Measurements from ENCODE around the gene ARFIP2.

Gene ARFIP2

DNA sequence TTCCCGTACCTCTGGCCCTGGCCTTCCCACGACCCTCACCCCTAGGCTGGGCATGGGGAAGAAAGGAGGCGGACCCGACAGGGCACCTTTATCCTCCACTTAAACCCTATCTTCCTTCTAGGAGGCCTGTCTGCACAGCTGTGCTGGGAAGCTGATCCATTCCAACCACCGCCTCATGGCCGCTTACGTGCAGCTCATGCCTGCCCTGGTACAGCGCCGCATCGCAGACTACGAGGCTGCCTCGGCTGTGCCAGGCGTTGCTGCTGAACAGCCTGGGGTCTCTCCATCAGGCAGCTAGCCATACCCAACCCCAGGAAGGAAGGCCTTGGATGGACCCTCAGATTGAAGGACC is 769 bp upstream of the ARFIP2 start:
- no peak for DNase-seq (ENCODE audit: low spot score)

DNA sequence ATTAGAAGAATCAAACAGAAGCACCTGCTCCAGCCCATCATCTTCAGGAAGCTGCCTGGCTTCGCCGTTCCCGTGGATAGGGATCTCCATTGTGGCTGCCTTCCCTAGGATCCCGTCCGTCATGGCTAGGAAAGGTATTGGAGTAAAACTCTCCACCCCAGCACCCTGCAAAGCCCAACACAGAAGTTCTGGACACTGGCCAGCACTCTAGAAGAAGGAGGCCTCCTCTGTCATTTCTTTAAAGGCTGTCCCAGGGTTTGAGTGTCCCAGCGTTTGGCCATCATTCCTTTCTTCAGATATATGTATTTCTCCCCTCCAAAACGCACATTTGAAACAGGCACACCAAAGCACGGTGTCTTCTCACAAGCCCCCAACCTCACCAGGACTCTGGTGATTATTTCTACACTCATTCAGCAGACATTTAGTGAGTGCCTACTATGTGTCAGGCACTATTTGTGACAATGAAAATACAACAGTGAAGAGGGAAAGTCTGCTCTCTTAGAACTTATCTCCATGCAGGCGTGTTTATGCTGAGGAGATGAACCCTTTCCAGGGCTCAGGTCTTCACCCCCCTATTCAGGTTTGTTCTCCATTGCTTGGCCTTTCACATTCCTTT is 724 bp downstream of the ARFIP2 start:
- no peak for DNase-seq (ENCODE audit: low spot score)

DNA sequence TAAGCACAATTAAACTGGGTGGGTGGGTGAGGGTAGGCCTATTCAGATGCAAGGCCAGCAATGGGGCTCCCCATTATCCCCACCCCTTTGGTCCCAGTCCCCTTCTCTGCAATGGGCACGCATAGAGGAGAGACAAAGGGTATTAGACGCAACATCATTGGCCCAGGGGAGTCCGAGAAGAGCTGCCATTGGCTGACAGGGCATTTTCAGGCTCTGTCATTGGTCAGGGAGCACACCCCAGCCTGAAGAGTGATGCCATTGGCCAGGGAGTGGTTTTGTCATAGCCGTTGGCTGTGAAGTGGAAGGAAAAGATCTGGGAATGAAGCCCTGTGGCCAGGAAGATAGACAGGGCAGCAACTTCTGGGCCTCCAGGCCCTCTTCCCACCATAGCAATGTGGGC is 4.6 kb downstream of the ARFIP2 start:
- DNase-seq (ENCODE audit: low spot score), result no peak

DNA sequence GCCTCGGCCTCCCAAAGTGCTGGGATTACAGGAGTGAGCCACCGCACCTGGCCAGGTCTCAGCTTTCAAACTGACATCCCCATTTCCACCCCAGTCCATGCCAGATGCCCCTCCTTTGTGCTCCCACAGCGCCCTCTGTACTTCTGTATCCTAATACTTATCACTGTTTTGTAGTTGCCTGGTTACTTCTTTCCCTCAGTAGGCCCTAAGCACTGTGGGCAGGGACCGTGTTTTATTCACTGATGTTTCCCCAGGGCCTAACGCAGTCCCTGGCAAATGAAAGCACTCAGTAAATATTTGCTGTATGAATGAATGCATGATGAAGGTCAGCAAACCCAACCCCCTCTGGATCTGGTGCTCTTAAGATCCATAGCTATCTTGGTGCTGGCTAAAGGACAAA is 5.2 kb downstream of the ARFIP2 start:
- no peak for DNase-seq (ENCODE audit: low spot score)

DNA sequence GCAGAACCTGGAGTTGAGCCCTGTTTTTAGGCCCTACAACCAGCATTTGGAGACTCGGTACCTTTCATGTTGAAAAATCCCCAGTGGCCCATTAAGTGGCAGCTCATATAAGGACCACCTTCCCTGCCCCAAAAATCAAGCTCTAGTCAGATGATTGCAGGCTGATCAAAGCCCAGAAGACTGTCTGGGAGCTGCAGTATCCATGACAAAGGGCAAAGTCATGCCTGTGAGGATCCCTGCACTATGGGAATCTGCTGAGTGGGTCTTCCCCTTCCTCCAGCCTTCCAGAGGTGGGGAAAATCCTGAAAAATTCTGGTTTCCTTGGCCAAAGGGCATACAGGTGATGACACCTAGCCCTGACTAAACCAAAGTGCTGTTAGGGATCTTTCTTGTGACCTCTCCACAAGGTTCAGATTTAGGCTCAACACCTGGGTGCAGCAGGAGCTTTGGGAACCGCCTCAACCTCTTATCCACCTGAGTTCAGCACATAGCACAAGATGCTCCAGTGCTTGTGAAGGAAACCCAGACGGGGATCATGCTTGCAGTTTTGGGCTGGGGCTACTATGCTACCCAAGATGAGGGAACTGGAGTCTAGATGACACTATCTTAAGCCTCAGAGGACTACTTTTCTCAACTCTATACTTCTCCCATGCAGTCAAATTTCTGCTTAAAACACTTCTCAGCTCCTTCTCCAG is 6.2 kb downstream of the ARFIP2 start:
- DNase-seq (ENCODE audit: low spot score), result no peak

DNA sequence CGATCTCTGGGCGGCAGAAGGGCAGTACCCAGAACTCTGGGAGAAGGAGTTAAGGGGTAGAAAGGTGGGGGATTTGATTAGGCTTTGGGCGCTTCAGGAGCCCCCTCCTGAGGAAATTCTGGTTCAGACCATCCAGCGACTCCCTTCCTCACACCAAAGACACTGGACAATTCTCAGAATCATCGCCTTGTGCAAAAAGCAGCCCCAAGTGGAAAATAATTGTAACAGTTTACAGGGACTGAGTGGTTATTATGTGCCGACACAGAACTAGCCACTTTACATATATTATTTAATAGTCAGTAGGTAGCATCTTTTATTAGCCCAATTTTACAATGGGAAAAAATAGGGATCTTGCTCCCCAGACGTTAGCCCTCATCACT is 6.7 kb downstream of the ARFIP2 start:
- DNase-seq (ENCODE audit: low spot score), result no peak

DNA sequence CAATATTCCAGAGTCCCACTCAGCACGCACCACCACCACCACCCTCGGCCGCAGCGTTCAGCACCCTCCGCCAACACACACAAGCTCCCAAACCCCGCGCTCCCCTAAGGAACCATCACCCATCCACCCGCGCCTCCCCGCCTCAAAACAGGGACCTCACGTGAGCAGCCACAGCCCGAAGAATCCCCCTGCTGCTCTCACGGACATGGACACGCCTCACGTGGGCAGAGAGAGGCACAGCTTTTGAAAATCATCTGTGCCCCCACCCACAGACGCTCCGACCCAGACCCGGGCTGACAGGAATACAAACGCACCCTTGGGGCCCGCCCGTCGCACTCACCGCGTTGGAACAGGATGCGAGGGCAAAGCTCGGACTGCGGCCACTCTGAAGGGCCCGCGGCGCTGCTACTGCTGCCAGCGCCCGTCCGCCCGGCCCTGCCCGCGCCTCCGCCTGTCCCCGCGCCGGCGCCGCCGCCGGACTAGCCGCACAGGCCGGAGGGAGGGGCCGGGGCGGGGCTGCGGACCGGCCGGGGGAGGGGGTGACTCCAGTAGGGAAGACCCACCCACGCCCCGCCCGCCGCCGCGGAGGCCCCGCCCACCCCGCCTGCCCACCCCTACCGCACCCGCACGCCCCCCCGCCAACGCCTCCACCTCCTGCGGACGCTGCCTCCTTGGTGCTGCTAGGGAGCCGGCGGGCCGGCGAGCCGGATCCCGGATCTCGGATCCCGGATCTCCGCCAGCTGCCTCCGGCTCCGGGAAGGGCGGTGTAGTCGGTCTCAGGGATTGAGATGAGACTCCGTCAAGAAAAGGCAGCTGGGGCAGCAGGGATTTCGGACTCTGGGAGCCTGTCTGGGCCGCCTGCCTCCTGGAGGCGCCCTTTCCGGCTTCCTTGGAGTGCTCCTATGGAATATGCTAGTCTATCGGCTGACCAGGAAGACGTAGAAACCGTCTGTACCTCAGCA is 7.4 kb downstream of the ARFIP2 start, which contains the start of gene TRIM3:
TRIM3 (minus strand) TSS at position 491 of the 962 bp plus-strand sequence. CDS start 8,246 bp downstream, outside the sequence.
- peak; percentile 89 for DNase-seq (ENCODE audit: low spot score)

DNA sequence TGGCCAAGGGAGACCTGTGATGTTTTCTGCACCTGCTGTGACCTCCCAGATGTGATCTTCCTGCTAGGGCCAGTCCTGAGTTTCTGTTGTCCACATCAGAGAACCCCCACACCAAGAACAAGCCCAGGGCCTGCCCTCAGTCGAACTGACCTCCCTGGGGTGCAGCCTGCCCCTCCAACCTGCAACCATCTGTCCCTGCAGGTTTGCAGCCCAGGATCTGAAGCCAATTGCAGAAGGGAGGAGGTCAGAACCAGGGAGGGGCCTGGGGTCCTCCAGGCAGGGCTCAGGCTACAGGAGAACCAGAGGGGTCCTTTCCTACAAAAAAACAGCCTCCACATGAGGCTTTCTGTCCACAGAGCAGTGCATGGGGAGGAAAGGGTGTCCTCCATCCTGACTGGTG is 8.2 kb downstream of the ARFIP2 start:
- no peak for DNase-seq (ENCODE audit: low spot score)

DNA sequence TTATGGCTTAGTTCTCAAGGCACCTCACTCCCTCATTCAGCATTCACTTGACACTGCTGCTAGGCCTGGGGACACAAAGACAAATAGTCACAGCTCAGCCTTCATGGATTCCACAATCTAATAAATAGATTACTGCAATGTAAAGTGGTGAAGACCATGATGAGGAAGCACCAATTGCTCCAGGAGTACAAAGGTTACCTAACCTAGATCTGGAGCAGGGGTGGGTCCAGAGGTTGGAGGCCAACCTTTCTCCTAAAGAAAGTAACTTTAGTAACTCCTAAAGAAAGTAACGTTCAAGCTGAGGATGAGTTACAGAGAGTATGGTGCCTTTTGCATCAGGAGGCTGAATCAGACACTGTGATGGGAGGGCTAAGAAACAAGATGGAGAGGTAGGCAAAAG is 11.5 kb downstream of the ARFIP2 start:
- DNase-seq (ENCODE audit: low spot score), result no peak

DNA sequence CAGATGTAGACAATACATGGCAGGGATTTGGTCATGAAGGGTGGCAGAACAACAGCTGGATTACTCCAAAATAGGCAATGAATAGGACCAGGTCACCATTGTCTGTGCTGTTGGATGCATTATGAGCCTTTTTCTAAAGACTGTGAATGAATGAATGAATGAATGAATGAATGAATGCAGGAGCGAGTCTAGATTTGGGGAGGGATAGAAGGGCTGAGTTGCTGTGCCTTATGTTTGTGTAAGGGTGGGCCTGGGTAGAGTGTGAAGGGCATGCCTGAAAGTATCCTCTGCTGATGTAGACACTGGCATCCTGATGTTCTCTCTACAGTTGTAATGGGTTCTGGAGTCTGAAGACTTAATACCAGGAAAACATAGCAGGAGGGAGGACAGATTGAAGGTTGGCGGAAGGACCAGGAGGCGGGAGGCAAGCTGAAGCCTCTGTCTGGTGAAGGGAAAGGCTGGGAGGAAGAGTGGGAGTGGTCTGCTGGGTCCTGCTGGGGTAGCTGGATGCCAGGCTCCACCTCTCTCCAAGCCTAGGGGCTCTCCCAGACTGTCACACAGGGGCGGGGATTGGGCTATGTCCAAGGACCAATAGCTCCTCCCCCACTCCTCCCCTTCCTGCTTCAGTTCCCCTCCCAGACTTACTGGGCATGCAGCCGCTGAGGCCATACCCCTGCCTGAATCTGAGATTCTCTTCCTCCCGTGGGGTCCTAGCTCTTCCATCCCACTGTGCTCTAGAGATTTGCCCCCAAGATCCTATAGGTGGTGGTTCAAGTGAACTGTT is 12.2 kb downstream of the ARFIP2 start:
- peak; percentile 97 for DNase-seq (ENCODE audit: low spot score)

DNA sequence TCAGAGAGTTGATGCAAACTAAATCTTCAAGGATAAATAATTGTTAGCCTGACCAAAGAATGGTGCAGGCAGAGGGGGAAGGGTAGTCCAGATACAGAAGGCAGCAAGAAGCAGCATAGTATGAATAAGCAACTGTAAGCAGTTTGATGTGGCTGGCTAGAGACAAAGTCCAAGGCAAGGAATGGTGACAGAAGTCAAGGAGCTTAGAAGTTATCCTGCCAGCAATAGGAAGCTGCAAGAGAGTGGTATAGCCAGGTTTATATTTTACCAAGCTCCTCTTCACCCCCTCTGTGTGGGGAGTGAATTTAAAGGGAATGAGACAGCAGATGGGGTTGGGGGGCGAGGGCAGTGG is 22.1 kb downstream of the ARFIP2 start:
- no peak for DNase-seq (ENCODE audit: low spot score)

DNA sequence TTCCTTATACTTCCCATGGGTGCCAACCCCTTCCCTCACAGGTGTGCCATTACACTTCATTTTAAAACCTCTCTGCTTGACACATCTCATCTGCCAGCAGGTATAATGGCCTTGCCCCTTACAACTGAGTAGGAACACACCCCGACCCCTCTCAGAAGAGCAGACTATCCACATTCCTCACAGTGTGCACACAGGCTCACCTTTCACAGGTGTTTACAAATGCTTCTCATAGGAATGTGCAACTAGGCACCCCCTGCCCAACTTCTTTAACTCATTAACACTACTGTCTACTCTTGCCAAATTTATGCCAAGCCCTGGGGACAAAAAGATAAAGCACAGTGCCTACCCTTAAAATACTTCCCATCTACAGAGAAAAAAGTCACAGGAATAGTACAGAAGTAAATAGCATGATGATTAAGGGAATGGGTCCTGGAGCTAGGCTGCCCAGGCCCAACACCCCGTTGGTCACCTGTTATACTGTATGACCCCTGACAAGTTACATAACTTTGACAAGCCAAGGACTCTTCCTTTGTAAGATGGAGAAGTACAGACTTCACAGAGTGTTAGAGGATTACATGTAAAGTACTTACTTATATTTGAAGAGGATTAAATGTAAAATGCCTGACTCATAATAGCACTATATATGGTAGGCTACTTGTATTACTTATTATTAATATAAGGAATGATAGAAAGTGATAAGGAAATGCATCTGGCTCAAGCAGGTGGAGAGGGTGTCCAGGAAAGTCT is 22.6 kb downstream of the ARFIP2 start:
- no peak for DNase-seq (ENCODE audit: low spot score)

DNA sequence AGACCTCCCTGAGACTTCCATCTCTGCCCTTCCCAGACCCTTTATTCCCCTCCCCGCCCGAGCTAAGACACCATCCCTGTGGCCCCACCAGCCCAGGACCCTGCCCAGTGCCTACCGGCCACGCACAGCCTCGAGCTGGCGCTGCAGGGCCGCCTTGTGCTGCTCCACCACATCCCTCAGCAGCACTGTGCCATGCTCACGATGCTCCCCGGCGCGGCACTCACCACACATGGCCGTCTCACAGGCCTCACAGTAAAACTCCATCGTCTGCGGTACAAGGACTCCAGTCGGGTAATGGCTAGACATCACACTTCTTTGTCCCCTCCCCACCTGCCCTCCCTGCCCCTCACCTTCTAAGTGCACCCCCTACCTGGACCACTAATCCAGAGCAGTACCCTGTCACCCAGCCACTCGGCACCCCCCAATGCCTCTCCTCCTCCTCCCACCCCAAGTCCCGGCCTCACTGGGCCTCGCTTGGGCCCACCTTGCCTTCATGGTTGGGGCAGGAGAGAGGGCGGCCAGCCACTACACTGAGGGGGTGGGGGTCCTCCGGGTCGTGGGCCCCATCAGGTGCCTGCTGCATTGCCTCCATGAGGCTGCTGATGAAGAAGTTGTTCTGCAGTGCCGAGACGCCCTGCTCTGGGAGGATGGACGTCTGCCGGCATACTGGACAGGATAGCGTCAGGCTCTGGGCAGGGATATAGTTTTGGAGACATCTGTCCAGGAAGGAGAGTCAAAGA is 23.4 kb downstream of the ARFIP2 start:
- DNase-seq (ENCODE audit: low spot score), result no peak

DNA sequence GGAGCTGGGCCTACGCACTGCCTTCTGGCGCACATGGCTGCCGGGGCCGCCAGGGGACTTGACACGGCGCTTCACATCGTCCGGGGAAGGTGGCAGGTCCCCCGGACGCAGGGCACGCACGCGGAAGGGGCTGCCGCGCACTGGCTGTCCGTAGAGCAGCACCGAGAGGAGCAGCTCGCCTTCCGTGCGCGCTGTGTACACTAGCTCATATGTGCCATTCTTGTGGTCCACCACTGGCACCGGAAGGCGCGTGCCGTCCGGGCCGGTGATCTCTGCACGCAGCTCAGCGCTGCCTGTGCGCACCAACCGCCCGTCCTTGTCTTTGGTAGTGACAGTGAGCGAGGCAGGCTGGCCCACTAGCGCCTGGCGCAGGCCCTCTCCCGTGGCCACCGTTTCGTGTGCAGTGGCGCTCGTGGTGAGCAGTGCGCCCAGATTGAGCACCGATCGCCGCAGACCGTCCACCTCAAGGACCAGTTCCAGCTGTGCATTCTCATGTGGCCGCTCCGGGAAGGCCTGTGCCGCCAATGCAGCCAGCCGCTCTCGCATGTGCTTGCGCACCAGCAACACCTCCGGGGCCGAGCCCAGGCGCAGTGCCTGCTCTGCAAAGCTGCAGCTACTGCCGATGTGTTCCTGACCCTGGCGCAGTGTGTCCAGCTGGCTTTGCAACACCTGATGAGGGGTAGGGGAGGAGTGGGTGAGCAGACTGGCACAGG is 24.6 kb downstream of the ARFIP2 start:
- no peak for DNase-seq (ENCODE audit: low spot score)

DNA sequence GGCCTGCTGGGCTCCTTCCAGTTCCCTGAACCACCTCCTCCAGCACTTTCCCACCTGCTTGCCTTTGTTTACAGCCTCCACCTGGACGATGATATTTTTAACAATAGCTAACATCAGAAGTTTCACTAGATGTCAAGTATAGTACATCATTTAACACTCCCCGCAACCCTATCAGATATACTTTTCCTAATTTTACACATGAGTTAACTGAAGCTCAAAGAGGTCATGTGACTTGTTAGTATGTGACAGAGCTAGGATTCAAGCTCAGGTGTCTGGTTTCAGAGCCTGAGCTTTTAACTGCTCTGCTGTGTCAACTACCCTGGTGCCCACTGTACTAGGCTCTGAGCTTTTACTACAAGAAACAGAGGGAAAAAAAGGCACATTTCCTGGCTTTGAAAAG is 26.1 kb downstream of the ARFIP2 start:
- DNase-seq (ENCODE audit: low spot score), result no peak

DNA sequence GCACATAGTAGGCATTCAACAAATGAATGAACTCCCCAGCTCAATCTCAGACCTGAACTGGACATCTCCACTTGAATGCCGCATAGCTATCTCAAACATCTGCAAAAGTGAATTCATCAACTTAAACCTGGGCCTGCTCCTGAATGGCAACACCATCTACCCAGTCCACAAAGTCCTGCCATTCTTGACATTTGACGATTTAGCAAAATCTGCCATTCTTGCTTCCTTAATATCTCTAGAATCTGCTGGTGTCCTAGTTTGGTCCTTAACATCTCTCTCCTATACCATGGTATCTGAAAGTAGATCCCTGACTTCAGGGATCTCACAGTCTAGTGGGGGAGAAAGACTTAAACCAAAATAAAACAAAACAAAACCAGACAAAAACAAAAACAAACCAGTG is 28.0 kb downstream of the ARFIP2 start:
- no peak for DNase-seq (ENCODE audit: low spot score)

DNA sequence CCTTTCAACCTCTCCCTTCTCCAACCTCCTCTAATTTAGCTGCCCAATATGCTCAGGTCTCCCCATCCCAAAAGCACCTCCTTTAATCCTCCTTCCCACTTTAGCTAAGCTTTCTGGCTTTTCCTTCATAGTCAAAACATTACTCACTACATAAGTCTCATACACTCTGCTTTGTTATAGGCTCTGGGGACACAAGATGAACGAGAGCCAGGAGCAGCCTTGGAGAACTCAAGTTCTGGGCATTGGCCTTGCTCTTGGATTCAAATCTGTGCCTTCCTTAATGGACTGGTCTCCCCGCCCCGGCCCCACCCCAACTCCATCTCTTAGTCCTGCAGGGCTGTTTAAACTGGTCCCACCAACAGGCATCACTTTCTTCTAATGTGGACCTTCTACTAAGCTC is 28.9 kb downstream of the ARFIP2 start:
- DNase-seq (ENCODE audit: low spot score), result no peak

DNA sequence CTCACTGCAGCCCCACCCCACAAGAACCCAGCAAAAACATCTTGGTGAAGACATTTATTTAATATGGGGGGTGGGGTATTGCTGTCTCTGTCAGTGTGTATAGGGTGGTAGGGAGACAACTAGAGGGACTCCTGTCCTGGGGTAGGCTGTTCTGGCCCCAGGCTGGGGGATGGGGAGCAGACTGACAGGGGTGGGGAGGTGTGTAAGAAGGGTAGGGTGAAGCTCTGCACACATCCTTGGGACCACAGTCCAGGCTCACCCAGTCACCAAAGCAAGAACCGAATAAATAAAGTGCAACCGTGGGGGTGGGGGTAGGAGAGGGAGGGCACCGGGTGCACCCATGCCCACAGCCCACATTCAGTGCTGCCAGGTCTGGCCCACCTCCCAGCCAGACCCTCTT is 32.6 kb downstream of the ARFIP2 start:
- DNase-seq (ENCODE audit: low spot score), result no peak

DNA sequence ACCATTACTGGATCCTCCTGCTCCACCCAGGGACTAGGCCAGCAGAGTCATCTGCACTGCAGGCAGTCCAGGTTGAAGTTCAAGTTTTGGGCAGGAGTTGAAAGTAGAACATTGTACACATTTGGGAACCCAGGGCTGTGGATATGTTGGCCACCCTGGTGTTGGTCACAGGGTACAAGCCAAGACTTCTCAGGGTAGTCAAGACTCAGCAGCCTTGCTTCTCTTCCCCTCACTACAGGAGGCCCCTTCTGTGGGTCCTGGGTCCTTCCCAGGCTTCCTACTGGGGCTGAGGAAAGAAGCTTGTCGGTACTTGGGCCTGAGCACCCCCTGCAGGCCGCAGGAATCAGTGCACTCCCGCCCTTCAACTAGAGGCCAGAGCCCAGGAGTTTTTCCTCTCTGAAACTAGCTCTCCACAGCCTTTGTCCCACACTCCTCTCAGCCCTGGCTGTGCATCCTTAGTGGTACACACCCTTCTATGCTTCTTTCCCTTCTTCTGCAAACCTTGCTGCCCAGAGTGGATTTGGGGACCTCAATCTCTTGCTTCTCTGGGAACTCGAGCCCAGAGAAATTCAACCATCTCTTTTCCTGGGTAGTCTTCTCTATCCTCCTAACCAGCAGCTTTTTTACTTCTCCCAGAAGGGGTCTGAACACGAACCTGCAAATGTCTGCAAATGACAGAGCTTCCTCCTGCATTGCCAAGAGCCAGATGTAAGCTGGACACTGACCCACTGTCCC is 37.7 kb downstream of the ARFIP2 start:
- DNase-seq (ENCODE audit: low spot score), result peak; percentile 75
